ENCODE measurements around the gene ISG15.

The ISG15 gene

DNA sequence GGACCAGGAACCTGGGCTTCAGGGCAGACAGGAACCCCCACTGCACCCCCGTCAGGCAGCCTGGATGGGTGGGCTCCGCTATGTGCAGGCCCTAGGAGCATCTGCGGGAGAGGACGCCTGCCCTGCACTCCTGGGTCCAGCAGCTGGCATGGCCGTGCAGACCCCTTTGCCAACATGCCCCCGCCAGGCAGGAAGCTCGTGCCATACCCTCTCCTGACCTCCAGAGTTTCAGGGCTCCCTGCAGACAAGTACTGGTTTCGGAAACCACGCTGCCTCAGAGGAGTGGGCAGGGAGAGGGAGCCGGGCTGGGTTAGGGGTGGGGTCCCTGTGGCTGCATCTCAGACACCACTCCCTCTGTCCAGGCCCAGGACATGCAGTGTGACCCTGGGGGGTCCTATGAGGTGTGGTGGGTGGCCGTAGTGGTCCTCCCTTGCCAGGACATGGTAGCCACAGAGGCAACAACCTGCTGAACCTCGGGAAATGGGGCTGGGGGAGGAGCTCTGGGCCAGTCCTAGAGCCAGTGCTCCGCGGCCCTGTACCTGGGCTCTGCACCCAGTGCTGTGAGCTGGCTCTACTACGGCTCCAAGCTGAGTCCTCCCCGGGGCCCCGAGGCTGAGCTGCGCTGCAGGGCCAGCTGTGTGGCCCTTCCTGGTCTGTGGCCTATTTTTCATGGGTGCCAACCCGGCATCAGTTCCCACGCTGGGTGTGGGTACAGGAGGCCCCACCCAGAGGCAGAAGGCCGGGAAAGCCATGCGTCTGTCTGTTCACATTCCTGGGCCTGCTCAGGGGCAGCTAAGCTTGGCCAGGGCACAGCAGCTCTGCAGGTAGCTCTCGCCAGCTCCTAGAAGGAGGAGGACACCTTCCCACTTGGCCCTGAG is 45.6 kb upstream of the ISG15 start:
- Histone ChIP-seq H3F3A (ENCODE audit: low read depth) (no peaks in the 10 kb centered on the region), H3K9me2 (replicated peaks; ENCODE audit: low read depth, low read length) (no peaks in the 10 kb centered on the region), H3K4me1 (ENCODE audit: insufficient read depth, low read length, poor library complexity, severe bottlenecking) (peaks cover 16% of the 10 kb centered on the region), H3K36me3 (ENCODE audit: insufficient read depth, low read length) (no peaks in the 10 kb centered on the region), H3K9ac (ENCODE audit: low read depth, low read length, poor library complexity, severe bottlenecking) (no peak overlapping the region), H3K9me3 (ENCODE audit: insufficient read depth, low read depth, low read length) (no peaks in the 10 kb centered on the region), H2AFZ (ENCODE audit: low read length) (no peak overlapping the region), H4K20me1 (ENCODE audit: insufficient read depth, low read length, poor library complexity, severe bottlenecking) (no peaks in the 10 kb centered on the region), H3K4me3 (ENCODE audit: low read length, poor library complexity, severe bottlenecking) (peak overlapping the region; percentile 67), H3K4me2 (ENCODE audit: low read depth, low read length, poor library complexity, severe bottlenecking) (peak overlapping the region; percentile 78), H3K79me2 (ENCODE audit: insufficient read depth, low read length) (no peaks in the 10 kb centered on the region), H3K27me3 (ENCODE audit: insufficient read depth, low read length, poor library complexity, severe bottlenecking) (no peaks in the 10 kb centered on the region)
- TF ChIP-seq, protein P1, sequence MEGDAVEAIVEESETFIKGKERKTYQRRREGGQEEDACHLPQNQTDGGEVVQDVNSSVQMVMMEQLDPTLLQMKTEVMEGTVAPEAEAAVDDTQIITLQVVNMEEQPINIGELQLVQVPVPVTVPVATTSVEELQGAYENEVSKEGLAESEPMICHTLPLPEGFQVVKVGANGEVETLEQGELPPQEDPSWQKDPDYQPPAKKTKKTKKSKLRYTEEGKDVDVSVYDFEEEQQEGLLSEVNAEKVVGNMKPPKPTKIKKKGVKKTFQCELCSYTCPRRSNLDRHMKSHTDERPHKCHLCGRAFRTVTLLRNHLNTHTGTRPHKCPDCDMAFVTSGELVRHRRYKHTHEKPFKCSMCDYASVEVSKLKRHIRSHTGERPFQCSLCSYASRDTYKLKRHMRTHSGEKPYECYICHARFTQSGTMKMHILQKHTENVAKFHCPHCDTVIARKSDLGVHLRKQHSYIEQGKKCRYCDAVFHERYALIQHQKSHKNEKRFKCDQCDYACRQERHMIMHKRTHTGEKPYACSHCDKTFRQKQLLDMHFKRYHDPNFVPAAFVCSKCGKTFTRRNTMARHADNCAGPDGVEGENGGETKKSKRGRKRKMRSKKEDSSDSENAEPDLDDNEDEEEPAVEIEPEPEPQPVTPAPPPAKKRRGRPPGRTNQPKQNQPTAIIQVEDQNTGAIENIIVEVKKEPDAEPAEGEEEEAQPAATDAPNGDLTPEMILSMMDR (conservative IDR thresholded peaks at IDR 0.05; ENCODE audit: low read length): no peak
- TF ChIP-seq EZH2phosphoT487 (IDR thresholded peaks at IDR 0.05; ENCODE audit: borderline replicate concordance): no peak

DNA sequence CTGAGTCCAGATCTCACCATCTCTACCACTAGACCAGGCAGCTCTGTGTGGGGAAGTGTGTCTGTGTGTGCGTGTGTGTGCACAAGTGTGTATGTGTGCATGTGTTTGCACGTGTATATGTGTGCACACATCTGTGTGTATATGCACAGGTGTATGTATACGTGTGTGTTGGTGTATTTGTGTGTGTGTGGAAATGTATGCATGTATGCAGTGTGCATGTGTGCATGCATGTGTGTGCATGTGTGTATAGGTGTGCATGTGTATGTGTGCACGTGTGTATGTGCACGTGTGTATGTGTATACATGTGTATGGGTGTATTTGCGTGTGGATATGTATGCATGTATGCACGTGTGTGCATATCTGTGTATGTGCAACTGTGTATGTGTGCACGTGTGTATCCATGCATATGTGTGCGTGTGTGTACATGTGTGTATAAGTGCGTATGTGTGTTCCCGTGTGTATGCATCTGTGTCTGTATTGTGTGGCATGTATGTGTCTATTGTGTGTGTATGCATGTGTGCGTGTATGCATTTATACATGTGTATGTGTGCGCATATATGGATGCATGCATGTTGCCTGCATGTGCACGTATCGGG is 43.9 kb upstream of the ISG15 start:
- H3K79me2 ChIP-seq (ENCODE audit: insufficient read depth, low read length): no peaks in the 10 kb centered on the region

DNA sequence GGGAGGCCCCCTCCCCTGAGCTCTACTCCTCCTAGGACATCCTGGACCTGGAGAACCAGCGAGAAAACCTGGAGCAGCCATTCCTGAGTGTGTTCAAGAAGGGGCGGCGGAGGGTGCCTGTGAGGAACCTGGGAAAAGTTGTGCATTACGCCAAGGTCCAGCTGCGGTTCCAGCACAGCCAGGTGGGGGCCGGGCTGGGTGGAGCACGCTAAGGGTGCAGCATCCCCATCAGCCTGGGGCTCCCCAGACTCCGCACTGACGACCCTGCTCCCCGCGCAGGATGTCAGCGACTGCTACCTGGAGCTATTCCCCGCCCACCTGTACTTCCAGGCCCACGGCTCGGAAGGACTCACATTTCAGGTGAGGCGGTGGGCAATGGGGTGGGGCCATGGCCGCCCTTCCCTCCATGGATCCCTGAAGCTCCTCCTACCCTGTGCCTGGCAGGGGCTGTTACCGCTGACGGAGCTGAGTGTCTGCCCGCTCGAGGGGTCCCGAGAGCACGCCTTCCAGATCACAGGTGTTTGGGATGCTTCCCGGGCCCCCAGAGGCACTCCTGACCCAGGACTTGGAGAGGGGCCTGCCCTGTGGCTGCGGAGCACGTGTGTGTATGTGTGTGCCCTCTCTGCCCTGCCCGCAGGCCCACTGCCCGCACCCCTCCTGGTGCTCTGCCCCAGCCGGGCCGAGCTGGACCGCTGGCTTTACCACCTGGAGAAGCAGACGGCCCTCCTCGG is 42.9 kb upstream of the ISG15 start:
- Histone ChIP-seq H3K36me3 (ENCODE audit: insufficient read depth, low read length) (no peaks in the 10 kb centered on the region), H3K4me1 (ENCODE audit: insufficient read depth, low read length, poor library complexity, severe bottlenecking) (peaks cover 16% of the 10 kb centered on the region), H3F3A (ENCODE audit: low read depth) (no peaks in the 10 kb centered on the region), H3K9ac (ENCODE audit: low read depth, low read length, poor library complexity, severe bottlenecking) (no peak overlapping the region), H2AFZ (ENCODE audit: low read length) (no peak overlapping the region), H4K20me1 (ENCODE audit: insufficient read depth, low read length, poor library complexity, severe bottlenecking) (no peaks in the 10 kb centered on the region), H3K9me3 (ENCODE audit: insufficient read depth, low read depth, low read length) (no peaks in the 10 kb centered on the region), H3K27me3 (ENCODE audit: insufficient read depth, low read length, poor library complexity, severe bottlenecking) (no peaks in the 10 kb centered on the region), H3K79me2 (ENCODE audit: insufficient read depth, low read length) (no peaks in the 10 kb centered on the region), H3K4me3 (ENCODE audit: low read length, poor library complexity, severe bottlenecking) (no peak overlapping the region), H3K4me2 (ENCODE audit: low read depth, low read length, poor library complexity, severe bottlenecking) (no peak overlapping the region), H3K9me2 (replicated peaks; ENCODE audit: low read depth, low read length) (no peaks in the 10 kb centered on the region)
- TF ChIP-seq, protein P1 (conservative IDR thresholded peaks at IDR 0.05; ENCODE audit: low read length): no peak
- no peak for TF ChIP-seq EZH2phosphoT487 (IDR thresholded peaks at IDR 0.05; ENCODE audit: borderline replicate concordance)

More for the DNA sequence above, 43.9 kb upstream of the ISG15 start:
- Histone ChIP-seq H3K36me3 (ENCODE audit: insufficient read depth, low read length) (no peaks in the 10 kb centered on the region), H3K4me1 (ENCODE audit: insufficient read depth, low read length, poor library complexity, severe bottlenecking) (peaks cover 16% of the 10 kb centered on the region), H3K27me3 (ENCODE audit: insufficient read depth, low read length, poor library complexity, severe bottlenecking) (no peaks in the 10 kb centered on the region), H3K9me2 (replicated peaks; ENCODE audit: low read depth, low read length) (no peaks in the 10 kb centered on the region), H2AFZ (ENCODE audit: low read length) (no peak overlapping the region), H3K4me2 (ENCODE audit: low read depth, low read length, poor library complexity, severe bottlenecking) (no peak overlapping the region), H4K20me1 (ENCODE audit: insufficient read depth, low read length, poor library complexity, severe bottlenecking) (no peaks in the 10 kb centered on the region), H3K9ac (ENCODE audit: low read depth, low read length, poor library complexity, severe bottlenecking) (no peak overlapping the region), H3K9me3 (ENCODE audit: insufficient read depth, low read depth, low read length) (no peaks in the 10 kb centered on the region), H3F3A (ENCODE audit: low read depth) (no peaks in the 10 kb centered on the region), H3K4me3 (ENCODE audit: low read length, poor library complexity, severe bottlenecking) (no peak overlapping the region)
- TF ChIP-seq, protein P1 (conservative IDR thresholded peaks at IDR 0.05; ENCODE audit: low read length): no peak
- no peak for TF ChIP-seq EZH2phosphoT487 (IDR thresholded peaks at IDR 0.05; ENCODE audit: borderline replicate concordance)

All from Loucy (cell line).